Measurements from ENCODE around the gene FARP1.

The FARP1 gene

GRCh38 chr13:98315466-98315865 lies 172.6 kb downstream of the FARP1 start:
- peak; percentile 27 for DNase-seq (ENCODE audit: low read depth)
- no peak overlapping the region for H3K4me3 ChIP-seq (ENCODE audit: low read depth, low read length)

- no peak for DNase-seq (ENCODE audit: low read depth)
- no peak overlapping the region for H3K4me3 ChIP-seq (ENCODE audit: low read depth, low read length)
Measured at GRCh38 chr13:98315902-98316301, 173.0 kb downstream of the FARP1 start.

- H3K4me3 ChIP-seq (ENCODE audit: low read depth, low read length) = no peak overlapping the region
- no peak for DNase-seq (ENCODE audit: low read depth)
Measured at GRCh38 chr13:98317573-98318171, 174.8 kb downstream of the FARP1 start.

GRCh38 chr13:98318263-98318878 lies 175.5 kb downstream of the FARP1 start:
- DNase-seq (ENCODE audit: low read depth) = no peak
- H3K4me3 ChIP-seq (ENCODE audit: low read depth, low read length) = no peak overlapping the region

GRCh38 chr13:98320561-98321105 lies 177.7 kb downstream of the FARP1 start:
- no peak for DNase-seq (ENCODE audit: low read depth)
- no peak overlapping the region for H3K4me3 ChIP-seq (ENCODE audit: low read depth, low read length)

- DNase-seq (ENCODE audit: low read depth) = no peak
- H3K4me3 ChIP-seq (ENCODE audit: low read depth, low read length) = no peak overlapping the region
Measured at GRCh38 chr13:98321395-98321794, 178.5 kb downstream of the FARP1 start.

GRCh38 chr13:98322091-98322718 lies 179.3 kb downstream of the FARP1 start:
- no peak overlapping the region for H3K4me3 ChIP-seq (ENCODE audit: low read depth, low read length)
- DNase-seq (ENCODE audit: low read depth) = no peak

- DNase-seq (ENCODE audit: low read depth) = peak; percentile 20
- H3K4me3 ChIP-seq (ENCODE audit: low read depth, low read length) = no peak overlapping the region
Measured at GRCh38 chr13:98324105-98324504, 181.2 kb downstream of the FARP1 start.

GRCh38 chr13:98325724-98326123 lies 182.8 kb downstream of the FARP1 start:
- no peak overlapping the region for H3K4me3 ChIP-seq (ENCODE audit: low read depth, low read length)
- no peak for DNase-seq (ENCODE audit: low read depth)

GRCh38 chr13:98326291-98326690 lies 183.4 kb downstream of the FARP1 start:
- no peak overlapping the region for H3K4me3 ChIP-seq (ENCODE audit: low read depth, low read length)
- no peak for DNase-seq (ENCODE audit: low read depth)

GRCh38 chr13:98327371-98328270 lies 184.7 kb downstream of the FARP1 start:
- H3K4me3 ChIP-seq (ENCODE audit: low read depth, low read length) = no peak overlapping the region
- DNase-seq (ENCODE audit: low read depth) = peak; percentile 60

- DNase-seq (ENCODE audit: low read depth) = no peak
- no peak overlapping the region for H3K4me3 ChIP-seq (ENCODE audit: low read depth, low read length)
Measured at GRCh38 chr13:98328511-98328910, 185.6 kb downstream of the FARP1 start.

GRCh38 chr13:98332222-98332621 lies 189.3 kb downstream of the FARP1 start:
- no peak for DNase-seq (ENCODE audit: low read depth)
- H3K4me3 ChIP-seq (ENCODE audit: low read depth, low read length) = no peak overlapping the region

GRCh38 chr13:98332691-98333090 lies 189.8 kb downstream of the FARP1 start:
- DNase-seq (ENCODE audit: low read depth) = no peak
- H3K4me3 ChIP-seq (ENCODE audit: low read depth, low read length) = no peak overlapping the region

- H3K4me3 ChIP-seq (ENCODE audit: low read depth, low read length) = no peak overlapping the region
- no peak for DNase-seq (ENCODE audit: low read depth)
Measured at GRCh38 chr13:98333486-98333885, 190.6 kb downstream of the FARP1 start.

- no peak overlapping the region for H3K4me3 ChIP-seq (ENCODE audit: low read depth, low read length)
- no peak for DNase-seq (ENCODE audit: low read depth)
Measured at GRCh38 chr13:98334620-98335205, 191.8 kb downstream of the FARP1 start.

GRCh38 chr13:98335721-98336120 lies 192.8 kb downstream of the FARP1 start:
- no peak for DNase-seq (ENCODE audit: low read depth)
- H3K4me3 ChIP-seq (ENCODE audit: low read depth, low read length) = no peak overlapping the region

- DNase-seq (ENCODE audit: low read depth) = no peak
- H3K4me3 ChIP-seq (ENCODE audit: low read depth, low read length) = no peak overlapping the region
Measured at GRCh38 chr13:98338310-98338709, 195.4 kb downstream of the FARP1 start.

- DNase-seq (ENCODE audit: low read depth) = no peak
- H3K4me3 ChIP-seq (ENCODE audit: low read depth, low read length) = no peak overlapping the region
Measured at GRCh38 chr13:98339684-98340425, 197.0 kb downstream of the FARP1 start.

Measured in skeletal muscle cell (primary cell).